A549 (cell line): ENCODE measurements around the gene CDH4.

ENCODE experiments used
- EP300 ChIP-seq, 2 experiments: fragments of >200 bp; sonication (Bioruptor Twin); formaldehyde crosslinking; IDR thresholded peaks; 2 replicates in 1 of 2; 3 replicates in 1 of 2; pipeline ENCODE4 v1.6.1; 2016 to 2017
- HDAC2 ChIP-seq: fragments of 200-600 bp; sonication (generic); IDR thresholded peaks from 2 replicates; pipeline ENCODE4 v1.6.1; 2016
- MAFK ChIP-seq: fragments of 450-650 bp; IDR thresholded peaks from 2 replicates; pipeline ENCODE4 v1.6.1; 2014; ENCODE audit not compliant: partially characterized antibody
- POLR2A ChIP-seq: IDR thresholded peaks from 2 replicates; pipeline ENCODE4 v1.6.1; 2012; ENCODE audit warnings: mild to moderate bottlenecking, low read length
- RNF2 ChIP-seq: fragments of 200-600 bp; sonication (generic); IDR thresholded peaks from 2 replicates; pipeline ENCODE4 v1.6.1; 2016; ENCODE audit warnings: low read depth, mild to moderate bottlenecking, antibody characterized with exemption, moderate library complexity, borderline replicate concordance
- SREBF2 ChIP-seq: fragments of 450-650 bp; IDR thresholded peaks from 2 replicates; pipeline ENCODE4 v1.6.1; 2014; ENCODE audit warnings: mild to moderate bottlenecking, moderate library complexity
- ZSCAN20 ChIP-seq: fragments of 250-450 bp; sonication (Bioruptor Pico); IDR thresholded peaks from 2 replicates; pipeline ENCODE4 v1.8.0; 2022; ENCODE audit warnings: mild to moderate bottlenecking, moderate library complexity
- TF ChIP-seq, protein P1 (sequence below): fragments of >200 bp; sonication (Bioruptor Twin); formaldehyde crosslinking; IDR thresholded peaks from 3 replicates; pipeline ENCODE4 v1.5.1; 2016

DNA sequence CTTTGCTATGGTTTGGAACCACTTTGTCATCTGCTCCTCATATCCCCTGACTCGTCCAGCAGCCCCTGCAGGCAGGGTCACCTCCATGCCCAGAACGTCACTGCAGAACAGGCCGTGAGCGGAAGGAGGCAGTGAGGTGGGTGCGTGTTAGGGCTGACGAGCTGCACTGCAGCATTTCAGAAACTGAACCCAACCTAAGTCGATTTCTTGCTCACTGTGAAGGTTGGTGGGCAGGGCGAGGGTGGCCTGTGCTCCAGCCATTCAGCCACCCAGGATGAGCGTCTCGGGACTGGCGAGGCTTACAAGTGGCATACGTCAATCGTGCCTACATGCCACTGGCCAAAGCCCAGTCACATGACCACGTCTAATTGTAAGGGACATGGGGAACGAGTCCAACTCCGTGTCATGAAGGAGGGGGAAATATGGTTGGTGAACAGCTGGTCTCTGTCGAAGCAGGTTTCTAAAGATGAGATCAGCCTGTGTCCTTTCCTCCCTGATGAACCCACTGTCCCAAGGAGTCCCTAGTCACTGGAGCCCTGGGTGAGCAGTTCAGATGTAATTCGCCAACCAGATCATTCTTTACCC, 524.5 kb downstream of the CDH4 start:
- TF ChIP-seq MAFK (no peak), POLR2A (no peak), ZSCAN20 (CRISPR knock-in tag) (no peak), EP300 (IDR thresholded peaks at IDR 0.05) (no peak), SREBF2 (no peak), HDAC2 (no peak), RNF2 (no peak)
- TF ChIP-seq, protein P1, sequence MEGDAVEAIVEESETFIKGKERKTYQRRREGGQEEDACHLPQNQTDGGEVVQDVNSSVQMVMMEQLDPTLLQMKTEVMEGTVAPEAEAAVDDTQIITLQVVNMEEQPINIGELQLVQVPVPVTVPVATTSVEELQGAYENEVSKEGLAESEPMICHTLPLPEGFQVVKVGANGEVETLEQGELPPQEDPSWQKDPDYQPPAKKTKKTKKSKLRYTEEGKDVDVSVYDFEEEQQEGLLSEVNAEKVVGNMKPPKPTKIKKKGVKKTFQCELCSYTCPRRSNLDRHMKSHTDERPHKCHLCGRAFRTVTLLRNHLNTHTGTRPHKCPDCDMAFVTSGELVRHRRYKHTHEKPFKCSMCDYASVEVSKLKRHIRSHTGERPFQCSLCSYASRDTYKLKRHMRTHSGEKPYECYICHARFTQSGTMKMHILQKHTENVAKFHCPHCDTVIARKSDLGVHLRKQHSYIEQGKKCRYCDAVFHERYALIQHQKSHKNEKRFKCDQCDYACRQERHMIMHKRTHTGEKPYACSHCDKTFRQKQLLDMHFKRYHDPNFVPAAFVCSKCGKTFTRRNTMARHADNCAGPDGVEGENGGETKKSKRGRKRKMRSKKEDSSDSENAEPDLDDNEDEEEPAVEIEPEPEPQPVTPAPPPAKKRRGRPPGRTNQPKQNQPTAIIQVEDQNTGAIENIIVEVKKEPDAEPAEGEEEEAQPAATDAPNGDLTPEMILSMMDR = no peak
